ENCODE results near the gene KCTD2. TPM values are rescaled to one million over a fixed set of nuclear protein-coding genes. Genes with fewer than 3 reads are reported as not detected.

Gene KCTD2
- total and polyA plus RNA-seq, 4 donors = 15.1 to 22.3 (median 19.4) TPM

DNA sequence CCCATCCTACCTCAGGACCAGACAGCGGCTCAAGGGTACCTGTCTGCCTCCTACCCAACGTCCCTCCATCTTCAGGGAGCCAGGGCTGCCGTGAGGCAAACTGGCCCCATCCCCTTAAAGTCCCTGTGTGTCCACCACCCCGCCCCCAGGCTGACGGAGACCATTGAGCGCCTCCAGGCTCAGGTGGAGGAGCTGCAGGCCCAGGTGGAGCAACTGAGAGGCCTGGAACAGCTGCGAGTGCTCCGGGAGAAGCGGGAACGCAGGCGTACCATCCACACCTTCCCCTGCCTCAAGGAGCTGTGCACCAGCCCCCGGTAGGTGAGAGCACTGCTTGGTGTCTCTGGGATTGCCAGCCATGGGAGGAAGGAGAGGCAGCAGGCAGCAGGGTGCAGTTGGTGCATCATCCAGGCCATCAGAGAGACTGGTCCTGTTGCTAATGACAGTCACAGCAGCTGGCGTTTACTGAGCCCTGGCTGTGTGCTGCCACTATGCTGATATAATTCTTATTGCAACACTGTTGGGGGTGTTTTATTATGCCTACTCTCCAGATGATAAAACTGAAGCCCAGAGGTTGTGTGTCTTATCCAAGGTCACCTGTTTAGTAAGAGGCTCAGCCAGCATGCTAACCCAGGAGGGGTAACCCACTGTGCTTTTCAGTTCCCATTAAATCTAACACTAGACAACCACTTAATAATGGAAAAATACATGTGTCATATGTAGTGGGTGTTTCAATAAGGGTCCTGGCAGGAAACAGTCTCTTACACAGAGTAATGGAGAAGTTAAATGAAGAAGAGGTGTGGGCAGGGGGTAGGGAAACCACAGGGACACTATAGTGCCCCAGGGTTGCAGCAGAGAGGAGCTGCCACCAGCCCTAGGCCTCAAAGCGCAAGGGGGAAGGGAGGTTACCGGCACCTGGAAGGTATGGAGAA lies 44.8 kb upstream of the KCTD2 start:
- no peaks in the 10 kb centered on the region for H3K27me3 ChIP-seq (ENCODE audit: control insufficient read depth in 3 of 3, insufficient read depth in 3 of 3, low read length in 2 of 3)
- TF ChIP-seq, protein P1, sequence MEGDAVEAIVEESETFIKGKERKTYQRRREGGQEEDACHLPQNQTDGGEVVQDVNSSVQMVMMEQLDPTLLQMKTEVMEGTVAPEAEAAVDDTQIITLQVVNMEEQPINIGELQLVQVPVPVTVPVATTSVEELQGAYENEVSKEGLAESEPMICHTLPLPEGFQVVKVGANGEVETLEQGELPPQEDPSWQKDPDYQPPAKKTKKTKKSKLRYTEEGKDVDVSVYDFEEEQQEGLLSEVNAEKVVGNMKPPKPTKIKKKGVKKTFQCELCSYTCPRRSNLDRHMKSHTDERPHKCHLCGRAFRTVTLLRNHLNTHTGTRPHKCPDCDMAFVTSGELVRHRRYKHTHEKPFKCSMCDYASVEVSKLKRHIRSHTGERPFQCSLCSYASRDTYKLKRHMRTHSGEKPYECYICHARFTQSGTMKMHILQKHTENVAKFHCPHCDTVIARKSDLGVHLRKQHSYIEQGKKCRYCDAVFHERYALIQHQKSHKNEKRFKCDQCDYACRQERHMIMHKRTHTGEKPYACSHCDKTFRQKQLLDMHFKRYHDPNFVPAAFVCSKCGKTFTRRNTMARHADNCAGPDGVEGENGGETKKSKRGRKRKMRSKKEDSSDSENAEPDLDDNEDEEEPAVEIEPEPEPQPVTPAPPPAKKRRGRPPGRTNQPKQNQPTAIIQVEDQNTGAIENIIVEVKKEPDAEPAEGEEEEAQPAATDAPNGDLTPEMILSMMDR (IDR thresholded peaks at IDR 0.05; ENCODE audit: control extremely low read depth, extremely low read depth) = no peak
- H3K4me3 ChIP-seq = no peak overlapping the region
- H3K27ac ChIP-seq (ENCODE audit: low read depth in 1 of 2, low read length in 1 of 2) = no peak overlapping the region
- ATAC-seq (ENCODE audit: insufficient read depth, low FRiP score) = no peak
- no peaks in the 10 kb centered on the region for H3K4me1 ChIP-seq (ENCODE audit: control insufficient read depth in 5 of 5, insufficient read depth in 5 of 5, low read length in 5 of 5)
- H3K9me3 ChIP-seq (ENCODE audit: control insufficient read depth in 4 of 4, insufficient read depth in 3 of 4, low read length in 3 of 4) = no peaks in the 10 kb centered on the region
- DNase-seq = no peak
- H3K9ac ChIP-seq (ENCODE audit: insufficient read depth in 1 of 2, low read length in 2 of 2) = no peak overlapping the region
- peaks cover 4 to 29% (median 8%) of the 10 kb centered on the region in 4 donors for H3K36me3 ChIP-seq (ENCODE audit: control insufficient read depth in 4 of 4, insufficient read depth in 4 of 4, low read length in 4 of 4)
- 85 to 92% methylated on average over 15 of the region's 15 CpGs for WGBS, 2 donors

DNA sequence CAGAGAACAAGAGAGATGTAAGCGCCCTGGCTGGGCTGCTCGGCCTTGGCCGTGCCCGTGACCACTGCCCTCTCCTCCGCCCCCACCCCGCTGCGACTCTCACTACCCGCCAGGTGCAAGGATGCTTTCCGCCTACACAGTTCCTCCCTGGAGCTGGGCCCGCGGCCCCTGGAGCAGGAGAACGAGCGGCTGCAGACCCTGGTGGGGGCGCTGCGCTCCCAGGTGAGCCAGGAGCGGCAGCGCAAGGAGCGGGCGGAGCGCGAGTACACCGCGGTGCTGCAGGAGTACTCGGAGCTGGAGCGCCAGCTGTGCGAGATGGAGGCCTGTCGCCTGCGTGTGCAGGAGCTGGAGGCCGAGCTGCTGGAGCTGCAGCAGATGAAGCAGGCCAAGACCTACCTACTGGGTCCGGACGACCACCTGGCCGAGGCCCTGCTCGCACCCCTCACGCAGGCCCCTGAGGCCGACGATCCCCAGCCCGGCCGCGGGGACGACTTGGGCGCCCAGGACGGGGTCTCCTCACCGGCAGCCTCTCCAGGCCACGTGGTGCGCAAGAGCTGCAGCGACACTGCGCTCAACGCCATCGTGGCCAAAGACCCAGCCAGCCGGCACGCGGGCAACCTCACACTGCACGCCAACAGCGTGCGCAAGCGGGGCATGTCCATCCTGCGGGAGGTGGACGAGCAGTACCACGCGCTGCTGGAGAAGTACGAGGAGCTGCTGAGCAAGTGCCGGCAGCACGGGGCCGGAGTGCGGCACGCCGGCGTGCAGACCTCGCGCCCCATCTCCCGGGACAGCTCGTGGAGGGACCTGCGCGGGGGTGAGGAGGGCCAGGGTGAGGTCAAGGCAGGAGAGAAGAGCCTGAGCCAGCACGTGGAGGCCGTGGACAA lies 43.7 kb upstream of the KCTD2 start:
- no peaks in the 10 kb centered on the region for H3K27me3 ChIP-seq (ENCODE audit: control insufficient read depth in 3 of 3, insufficient read depth in 3 of 3, low read length in 2 of 3)
- no peak for DNase-seq
- H3K27ac ChIP-seq (ENCODE audit: low read depth in 1 of 2, low read length in 1 of 2) = no peak overlapping the region
- no peak overlapping the region for H3K9ac ChIP-seq (ENCODE audit: insufficient read depth in 1 of 2, low read length in 2 of 2)
- H3K9me3 ChIP-seq (ENCODE audit: control insufficient read depth in 4 of 4, insufficient read depth in 3 of 4, low read length in 3 of 4) = no peaks in the 10 kb centered on the region
- peaks cover 4 to 29% (median 8%) of the 10 kb centered on the region in 4 donors for H3K36me3 ChIP-seq (ENCODE audit: control insufficient read depth in 4 of 4, insufficient read depth in 4 of 4, low read length in 4 of 4)
- TF ChIP-seq, protein P1 (IDR thresholded peaks at IDR 0.05; ENCODE audit: control extremely low read depth, extremely low read depth) = no peak
- H3K4me3 ChIP-seq = no peak overlapping the region
- WGBS, 2 donors = 91 to 95% methylated on average over 75 to 76 of the region's 76 CpGs
- no peak for ATAC-seq (ENCODE audit: insufficient read depth, low FRiP score)
- H3K4me1 ChIP-seq (ENCODE audit: control insufficient read depth in 5 of 5, insufficient read depth in 5 of 5, low read length in 5 of 5) = no peaks in the 10 kb centered on the region

DNA sequence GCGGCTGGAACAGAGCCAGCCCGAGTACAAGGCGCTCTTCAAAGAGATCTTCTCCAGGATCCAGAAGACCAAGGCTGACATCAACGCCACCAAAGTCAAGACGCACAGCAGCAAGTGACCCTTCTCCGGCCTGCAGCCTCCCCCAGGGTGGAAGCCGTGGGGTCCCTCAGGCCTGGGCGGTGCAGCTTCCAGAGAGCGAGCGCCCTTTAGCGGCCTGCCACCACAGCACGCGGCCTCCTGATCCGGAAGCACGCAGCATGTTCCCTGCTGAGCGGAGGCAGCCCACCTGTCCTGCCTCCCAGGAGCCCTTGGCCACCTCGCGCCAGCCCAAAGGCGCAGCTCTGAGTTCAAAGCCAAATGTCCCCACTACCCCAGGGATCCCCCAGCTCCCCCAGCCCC lies 43.1 kb upstream of the KCTD2 start:
- H3K27ac ChIP-seq (ENCODE audit: low read depth in 1 of 2, low read length in 1 of 2) = no peak overlapping the region
- ATAC-seq (ENCODE audit: insufficient read depth, low FRiP score) = no peak
- no peak overlapping the region for H3K9ac ChIP-seq (ENCODE audit: insufficient read depth in 1 of 2, low read length in 2 of 2)
- WGBS, 2 donors = 96 to 98% methylated on average over 19 of the region's 19 CpGs
- H3K27me3 ChIP-seq (ENCODE audit: control insufficient read depth in 3 of 3, insufficient read depth in 3 of 3, low read length in 2 of 3) = no peaks in the 10 kb centered on the region
- H3K9me3 ChIP-seq (ENCODE audit: control insufficient read depth in 4 of 4, insufficient read depth in 3 of 4, low read length in 3 of 4) = no peaks in the 10 kb centered on the region
- TF ChIP-seq, protein P1 (IDR thresholded peaks at IDR 0.05; ENCODE audit: control extremely low read depth, extremely low read depth) = no peak
- H3K36me3 ChIP-seq (ENCODE audit: control insufficient read depth in 4 of 4, insufficient read depth in 4 of 4, low read length in 4 of 4) = peaks cover 4 to 29% (median 8%) of the 10 kb centered on the region in 4 donors
- no peaks in the 10 kb centered on the region for H3K4me1 ChIP-seq (ENCODE audit: control insufficient read depth in 5 of 5, insufficient read depth in 5 of 5, low read length in 5 of 5)
- DNase-seq = no peak
- no peak overlapping the region for H3K4me3 ChIP-seq

All from lung (tissue), 12 donors.